GM21367 (cell line): Measurements from ENCODE around the gene RNF222.
"Not testable (repeated sequence)": the region's sequence is repeated elsewhere in the genome, so short reads cannot be mapped to it uniquely, and the experiment has no call there.

Experiments
- ATAC-seq: cut with Tn5 transposase; IDR thresholded peaks from one replicate; pipeline ENCODE4 v1.9.1; 2021; ENCODE audit not compliant: unreplicated experiment

Gene RNF222

GRCh38 chr17:8382052-8382879 is 15.4 kb downstream of the RNF222 start:
- no peak for ATAC-seq

- ATAC-seq: no peak
Measured at GRCh38 chr17:8380049-8380448, 17.6 kb downstream of the RNF222 start.

- not testable (repeated sequence) for ATAC-seq
Measured at GRCh38 chr17:8378117-8378516, 19.5 kb downstream of the RNF222 start.

- ATAC-seq: no peak
Measured at GRCh38 chr17:8377422-8377821, 20.2 kb downstream of the RNF222 start.

GRCh38 chr17:8376271-8377067 is 21.2 kb downstream of the RNF222 start, which contains the start of gene KRABD2:
KRABD2 (minus strand) TSS chr17:8376704.
- peak; percentile 79 for ATAC-seq

GRCh38 chr17:8375738-8376259 is 21.8 kb downstream of the RNF222 start:
- no peak for ATAC-seq

- ATAC-seq: not testable (repeated sequence)
Measured at GRCh38 chr17:8373856-8374255, 23.8 kb downstream of the RNF222 start.

GRCh38 chr17:8372422-8372821 is 25.2 kb downstream of the RNF222 start:
- ATAC-seq: no peak

- no peak for ATAC-seq
Measured at GRCh38 chr17:8371786-8372185, 25.8 kb downstream of the RNF222 start.

GRCh38 chr17:8369944-8370343 is 27.7 kb downstream of the RNF222 start:
- ATAC-seq: no peak

- no peak for ATAC-seq
Measured at GRCh38 chr17:8368193-8368592, 29.4 kb downstream of the RNF222 start.

GRCh38 chr17:8366231-8366630 is 31.4 kb downstream of the RNF222 start:
- no peak for ATAC-seq

GRCh38 chr17:8365143-8365542 is 32.5 kb downstream of the RNF222 start:
- no peak for ATAC-seq

GRCh38 chr17:8362651-8363332 is 34.8 kb downstream of the RNF222 start:
- ATAC-seq: no peak

- no peak for ATAC-seq
Measured at GRCh38 chr17:8360751-8361150, 36.9 kb downstream of the RNF222 start.

GRCh38 chr17:8360260-8360659 is 37.4 kb downstream of the RNF222 start:
- ATAC-seq: no peak

GRCh38 chr17:8359769-8360168 is 37.9 kb downstream of the RNF222 start:
- ATAC-seq: no peak

- ATAC-seq: no peak
Measured at GRCh38 chr17:8357910-8358309, 39.7 kb downstream of the RNF222 start.

- ATAC-seq: no peak
Measured at GRCh38 chr17:8354236-8354635, 43.4 kb downstream of the RNF222 start.

GRCh38 chr17:8353736-8354135 is 43.9 kb downstream of the RNF222 start:
- no peak for ATAC-seq

- ATAC-seq: no peak
Measured at GRCh38 chr17:8350339-8350738, 47.3 kb downstream of the RNF222 start.
